ENCODE measurements around the gene RBP2. TPM values are rescaled to one million over a fixed set of nuclear protein-coding genes. Genes with fewer than 3 reads are reported as not detected.

The RBP2 gene
- total and polyA plus RNA-seq, 10 of the 15 experiments (the other 5 are each of a cell fraction or from before 2014, with no cell fraction given) = not detected

DNA sequence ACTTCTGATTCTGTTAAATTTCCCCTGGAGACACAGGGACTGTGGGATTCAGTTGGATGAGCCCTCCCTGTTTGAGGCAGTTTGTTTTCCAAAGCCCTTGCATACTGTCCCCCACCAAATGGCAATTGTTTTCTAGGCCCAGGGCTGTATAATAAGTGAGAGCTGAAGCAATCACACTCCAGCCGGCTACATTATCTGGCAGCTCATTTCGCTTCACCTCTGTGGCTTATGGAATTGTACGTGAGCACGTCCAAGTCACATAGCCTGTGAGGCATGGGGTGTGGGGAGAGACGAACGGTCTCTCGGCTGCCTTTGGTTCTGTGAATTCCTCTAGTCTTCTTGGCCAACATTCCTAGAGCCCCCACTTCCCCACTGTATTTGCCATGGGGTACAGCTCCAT, 10.7 kb downstream of the RBP2 start:
- 73% methylated on average over 7 of the region's 7 CpGs for WGBS (ENCODE audit: insufficient coverage, insufficient replicate concordance, low lambda C conversion rate, missing lambda C conversion rate)
- ATAC-seq (no peak), FAIRE-seq (no peak), DNase-seq (ENCODE audit: low read depth, low spot score) (no peak)
- H2AFZ ChIP-seq (ENCODE audit: control insufficient read depth, low read depth, low read length) = no peak overlapping the region
- in situ Hi-C loops (cut with MboI) = no loop called here
- no peaks in the 10 kb centered on the region for H3K36me3 ChIP-seq (ENCODE audit: control insufficient read depth in 2 of 2, insufficient read depth in 2 of 2, low read length in 1 of 2)
- no peak for TF ChIP-seq NRF1 (conservative IDR thresholded peaks at IDR 0.05; ENCODE audit: low read depth, low read length)
- no peak for TF ChIP-seq MXI1 (IDR thresholded peaks at IDR 0.05; ENCODE audit: low read depth, low read length)
- TF ChIP-seq RELA (IDR thresholded peaks at IDR 0.05; ENCODE audit: borderline replicate concordance, partially characterized antibody) = no peak
- no peak for TF ChIP-seq RCOR1 (conservative IDR thresholded peaks at IDR 0.05; ENCODE audit: low read depth, low read length)
- no peak for TF ChIP-seq EP300 (IDR thresholded peaks at IDR 0.05; ENCODE audit: borderline replicate concordance in 1 of 2, control insufficient read depth in 1 of 2, low read depth in 2 of 2, low read length in 2 of 2)
- TF ChIP-seq SMARCA5 (IDR thresholded peaks at IDR 0.05) = no peak
- TF ChIP-seq SREBF1 (IDR thresholded peaks at IDR 0.05; ENCODE audit: low read length) = no peak
- RAD21 ChIA-PET (ENCODE audit: unreplicated experiment) = no interaction called here
- intact Hi-C loops (cut with micrococcal nuclease; ENCODE audit: unreplicated experiment) = no loop called here
- no peaks in the 10 kb centered on the region for H3K9me3 ChIP-seq (replicated peaks; ENCODE audit: control insufficient read depth, insufficient read depth, low read length)
- POLR2A ChIA-PET = interaction anchor here (0.6 kb wide), 1 partner anchor 10 kb away, joined by 4 read pairs; no protein-coding TSS in a partner anchor
- CTCF ChIA-PET = no interaction called here
- H3K4me2 ChIP-seq (ENCODE audit: control insufficient read depth, insufficient read depth) = no peak overlapping the region
- no peaks in the 10 kb centered on the region for H3K79me2 ChIP-seq (ENCODE audit: control insufficient read depth, insufficient read depth, low read length)
- no TSS peak for BruUV-seq (replicated peaks)
- no peak overlapping the region for H3K9ac ChIP-seq (ENCODE audit: control insufficient read depth, insufficient read depth, low read length)
- H4K20me1 ChIP-seq (ENCODE audit: control insufficient read depth, insufficient read depth) = no peaks in the 10 kb centered on the region; the same call in 1 of the 2 replicates
- H3K27ac ChIP-seq (ENCODE audit: control insufficient read depth, insufficient read depth) = no peak overlapping the region
- H3K4me1 ChIP-seq (ENCODE audit: control insufficient read depth, insufficient read depth, low read length) = no peaks in the 10 kb centered on the region
- SMC1A ChIA-PET (ENCODE audit: uncharacterized antibody, unreplicated experiment) = no interaction called here
- H3K4me3 ChIP-seq = no peak overlapping the region
- H3K27me3 ChIP-seq (replicated peaks in 1 of 2; ENCODE audit: control insufficient read depth in 2 of 2, insufficient read depth in 2 of 2, low read length in 1 of 2) = no peaks in the 10 kb centered on the region

DNA sequence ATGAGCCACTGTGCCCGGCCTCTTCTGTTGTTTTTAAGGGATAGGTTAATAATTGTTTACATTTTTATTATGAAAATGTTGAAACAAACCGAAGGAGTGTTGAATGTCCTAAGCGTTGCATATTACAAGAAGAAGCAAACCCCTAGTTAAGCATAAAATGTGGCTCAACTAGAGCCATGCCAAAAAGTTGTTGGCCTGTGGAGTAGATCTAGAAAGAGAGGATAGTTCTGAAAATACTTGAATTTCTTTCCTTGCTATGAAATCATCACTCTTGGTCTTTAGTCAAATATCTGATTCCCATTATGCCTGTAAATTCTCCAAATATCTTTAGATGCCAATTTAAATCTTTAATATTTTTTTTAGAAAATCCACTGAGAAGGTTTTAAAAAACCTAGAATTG, 12.8 kb downstream of the RBP2 start:
- WGBS (ENCODE audit: insufficient coverage, insufficient replicate concordance, low lambda C conversion rate, missing lambda C conversion rate) = 52% methylated on average over 3 of the region's 3 CpGs
- RAD21 ChIA-PET (ENCODE audit: unreplicated experiment) = no interaction called here
- Histone ChIP-seq H4K20me1 (ENCODE audit: control insufficient read depth, insufficient read depth) (no peaks in the 10 kb centered on the region; the same call in 1 of the 2 replicates), H3K9me3 (replicated peaks; ENCODE audit: control insufficient read depth, insufficient read depth, low read length) (no peaks in the 10 kb centered on the region), H3K36me3 (ENCODE audit: control insufficient read depth in 2 of 2, insufficient read depth in 2 of 2, low read length in 1 of 2) (no peaks in the 10 kb centered on the region), H3K27ac (ENCODE audit: control insufficient read depth, insufficient read depth) (no peak overlapping the region), H2AFZ (ENCODE audit: control insufficient read depth, low read depth, low read length) (no peak overlapping the region), H3K9ac (ENCODE audit: control insufficient read depth, insufficient read depth, low read length) (no peak overlapping the region), H3K79me2 (ENCODE audit: control insufficient read depth, insufficient read depth, low read length) (no peaks in the 10 kb centered on the region), H3K4me1 (ENCODE audit: control insufficient read depth, insufficient read depth, low read length) (no peaks in the 10 kb centered on the region), H3K4me2 (ENCODE audit: control insufficient read depth, insufficient read depth) (no peak overlapping the region), H3K27me3 (replicated peaks in 1 of 2; ENCODE audit: control insufficient read depth in 2 of 2, insufficient read depth in 2 of 2, low read length in 1 of 2) (no peaks in the 10 kb centered on the region), H3K4me3 (no peak overlapping the region)
- intact Hi-C loops (cut with micrococcal nuclease; ENCODE audit: unreplicated experiment) (no loop called here), in situ Hi-C loops (cut with MboI) (no loop called here)
- CTCF ChIA-PET = no interaction called here
- DNase-seq (ENCODE audit: low read depth, low spot score) (no peak), ATAC-seq (no peak), FAIRE-seq (no peak)
- SMC1A ChIA-PET (ENCODE audit: uncharacterized antibody, unreplicated experiment) = no interaction called here
- no TSS peak for BruUV-seq (replicated peaks)
- POLR2A ChIA-PET = no interaction called here
- TF ChIP-seq HDGF (IDR thresholded peaks at IDR 0.05) (no peak), MYB (IDR thresholded peaks at IDR 0.05; ENCODE audit: borderline replicate concordance, low read depth, low read length) (no peak), HDAC2 (IDR thresholded peaks at IDR 0.05) (no peak), PAX8 (IDR thresholded peaks at IDR 0.05) (no peak), ZSCAN29 (IDR thresholded peaks at IDR 0.05) (no peak), RELA (IDR thresholded peaks at IDR 0.05; ENCODE audit: borderline replicate concordance, partially characterized antibody) (no peak), ZNF207 (IDR thresholded peaks at IDR 0.05; ENCODE audit: borderline replicate concordance) (no peak), SIN3A (IDR thresholded peaks at IDR 0.05; ENCODE audit: low read depth, low read length) (no peak), MXI1 (IDR thresholded peaks at IDR 0.05; ENCODE audit: low read depth, low read length) (no peak), FOS (IDR thresholded peaks at IDR 0.05; ENCODE audit: borderline replicate concordance, extremely low read depth, insufficient read length) (no peak), NRF1 (conservative IDR thresholded peaks at IDR 0.05; ENCODE audit: low read depth, low read length) (no peak), TARDBP (IDR thresholded peaks at IDR 0.05; ENCODE audit: borderline replicate concordance) (no peak)
- TF ChIP-seq, protein P1, sequence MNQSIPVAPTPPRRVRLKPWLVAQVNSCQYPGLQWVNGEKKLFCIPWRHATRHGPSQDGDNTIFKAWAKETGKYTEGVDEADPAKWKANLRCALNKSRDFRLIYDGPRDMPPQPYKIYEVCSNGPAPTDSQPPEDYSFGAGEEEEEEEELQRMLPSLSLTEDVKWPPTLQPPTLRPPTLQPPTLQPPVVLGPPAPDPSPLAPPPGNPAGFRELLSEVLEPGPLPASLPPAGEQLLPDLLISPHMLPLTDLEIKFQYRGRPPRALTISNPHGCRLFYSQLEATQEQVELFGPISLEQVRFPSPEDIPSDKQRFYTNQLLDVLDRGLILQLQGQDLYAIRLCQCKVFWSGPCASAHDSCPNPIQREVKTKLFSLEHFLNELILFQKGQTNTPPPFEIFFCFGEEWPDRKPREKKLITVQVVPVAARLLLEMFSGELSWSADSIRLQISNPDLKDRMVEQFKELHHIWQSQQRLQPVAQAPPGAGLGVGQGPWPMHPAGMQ (IDR thresholded peaks at IDR 0.05; ENCODE audit: borderline replicate concordance) = no peak
- TF ChIP-seq, protein P2, sequence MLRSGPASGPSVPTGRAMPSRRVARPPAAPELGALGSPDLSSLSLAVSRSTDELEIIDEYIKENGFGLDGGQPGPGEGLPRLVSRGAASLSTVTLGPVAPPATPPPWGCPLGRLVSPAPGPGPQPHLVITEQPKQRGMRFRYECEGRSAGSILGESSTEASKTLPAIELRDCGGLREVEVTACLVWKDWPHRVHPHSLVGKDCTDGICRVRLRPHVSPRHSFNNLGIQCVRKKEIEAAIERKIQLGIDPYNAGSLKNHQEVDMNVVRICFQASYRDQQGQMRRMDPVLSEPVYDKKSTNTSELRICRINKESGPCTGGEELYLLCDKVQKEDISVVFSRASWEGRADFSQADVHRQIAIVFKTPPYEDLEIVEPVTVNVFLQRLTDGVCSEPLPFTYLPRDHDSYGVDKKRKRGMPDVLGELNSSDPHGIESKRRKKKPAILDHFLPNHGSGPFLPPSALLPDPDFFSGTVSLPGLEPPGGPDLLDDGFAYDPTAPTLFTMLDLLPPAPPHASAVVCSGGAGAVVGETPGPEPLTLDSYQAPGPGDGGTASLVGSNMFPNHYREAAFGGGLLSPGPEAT (IDR thresholded peaks at IDR 0.05; ENCODE audit: low read depth) = no peak

Measured in GM12878 (cell line).